DOHH2 (cell line): Measurements from ENCODE around the gene ZNF418.
A peak's percentile ranks its signal among the peaks of the same experiment; 100 is the strongest.
"Not testable (repeated sequence)": the region's sequence is repeated elsewhere in the genome, so short reads cannot be mapped to it uniquely, and the experiment has no call there.

Experiments used
- H3F3A ChIP-seq: fragments of 200-600 bp; sonication (generic), shearing (Covaris generic); 2 replicates; pipeline ENCODE4 v1.6.0; 2016; ENCODE audit warnings: antibody characterized with exemption, mild to moderate bottlenecking; ENCODE audit not compliant: control insufficient read depth, insufficient read depth
- H3K27ac ChIP-seq: fragments of 200-600 bp; sonication (generic); 2 replicates; pipeline ENCODE4 v1.5.1; 2014; ENCODE audit warnings: low read depth, mild to moderate bottlenecking, low read length, moderate library complexity
- H3K27me3 ChIP-seq: fragments of 200-600 bp; sonication (generic); 2 replicates; pipeline ENCODE4 v1.6.1; 2014; ENCODE audit warnings: mild to moderate bottlenecking, low read length, mixed read lengths; ENCODE audit not compliant: control insufficient read depth
- H3K36me3 ChIP-seq: fragments of 200-600 bp; sonication (generic); 2 replicates; pipeline ENCODE4 v1.6.1; 2014; ENCODE audit warnings: mild to moderate bottlenecking, low read length, moderate library complexity, mixed read lengths; ENCODE audit not compliant: control insufficient read depth
- H3K4me1 ChIP-seq: fragments of 200-600 bp; sonication (generic); 2 replicates; pipeline ENCODE4 v1.6.1; 2014; ENCODE audit warnings: mild to moderate bottlenecking, low read length, mixed read lengths; ENCODE audit not compliant: control insufficient read depth
- H3K4me2 ChIP-seq: fragments of 200-600 bp; sonication (generic); 2 replicates; pipeline ENCODE4 v1.6.0; 2014; ENCODE audit warnings: mild to moderate bottlenecking, low read length, moderate library complexity
- H3K4me3 ChIP-seq: fragments of 200-600 bp; sonication (generic); 2 replicates; pipeline ENCODE4 v1.5.1; 2014; ENCODE audit warnings: mild to moderate bottlenecking, low read length, mixed read lengths
- H3K79me2 ChIP-seq: fragments of 200-600 bp; sonication (generic); 2 replicates; pipeline ENCODE4 v1.6.1; 2014; ENCODE audit warnings: mild to moderate bottlenecking, low read length, mixed read lengths; ENCODE audit not compliant: control insufficient read depth
- H3K9me2 ChIP-seq: fragments of 200-600 bp; sonication (generic); replicated peaks from 2 replicates; pipeline ENCODE4 v1.6.1; 2014; ENCODE audit warnings: mild to moderate bottlenecking, low read length, mixed read lengths; ENCODE audit not compliant: control insufficient read depth
- H3K9me3 ChIP-seq: fragments of 200-600 bp; sonication (generic); 2 replicates; pipeline ENCODE4 v1.6.1; 2014; ENCODE audit warnings: antibody characterized with exemption, low read length, mixed read lengths; ENCODE audit not compliant: control insufficient read depth, insufficient read depth
- H4K20me1 ChIP-seq: fragments of 200-600 bp; sonication (generic); 2 replicates; pipeline ENCODE4 v1.6.0; 2014; ENCODE audit warnings: low read depth, mild to moderate bottlenecking, antibody characterized with exemption, low read length, moderate library complexity; ENCODE audit not compliant: control insufficient read depth, insufficient read depth
- EZH2phosphoT487 ChIP-seq: fragments of 200-600 bp; sonication (generic); IDR thresholded peaks from 2 replicates; pipeline ENCODE4 v1.6.1; 2017; ENCODE audit warnings: borderline replicate concordance, mild to moderate bottlenecking, antibody characterized with exemption, low read length, moderate library complexity, mixed read lengths
- TF ChIP-seq, protein P1 (sequence below): fragments of 200-600 bp; sonication (generic); IDR thresholded peaks from one replicate; pipeline ENCODE4 v1.5.1; 2014; ENCODE audit warnings: antibody characterized with exemption, mild to moderate bottlenecking, low read depth, low read length; ENCODE audit not compliant: poor library complexity, severe bottlenecking

ZNF418 gene

DNA sequence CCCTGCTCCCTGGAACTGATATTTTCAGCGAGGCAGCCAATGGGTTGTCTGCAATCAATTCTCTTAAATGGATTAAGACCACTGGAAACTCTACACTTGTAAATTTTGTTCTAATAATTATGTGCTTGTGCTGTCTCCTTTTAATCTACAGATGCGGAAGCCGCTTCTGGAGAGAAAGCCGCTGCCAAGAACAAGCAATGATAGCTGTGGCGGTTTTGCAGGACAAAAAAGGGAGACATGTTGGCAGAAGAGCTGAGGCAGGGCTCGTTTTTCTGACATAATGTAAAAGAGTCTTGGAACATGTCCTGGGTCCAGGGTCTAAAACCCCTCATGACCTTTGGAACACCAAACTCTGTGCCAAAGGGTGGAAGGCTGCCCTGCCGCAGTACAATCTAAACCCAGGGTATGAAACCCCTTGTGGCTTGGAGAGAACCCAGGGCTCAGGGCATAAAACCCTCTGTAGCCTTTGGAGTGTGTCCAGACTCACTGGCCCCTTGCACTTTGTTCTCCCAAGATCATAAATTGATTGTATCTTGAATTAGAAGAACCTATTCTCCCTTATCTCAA is 31.5 kb downstream of the ZNF418 start:
- H3K27me3 ChIP-seq, result no peaks in the 10 kb centered on the region
- H3K79me2 ChIP-seq, result no peaks in the 10 kb centered on the region
- peaks cover 9% of the 10 kb centered on the region; the same call in 1 of the 2 replicates for H3K9me3 ChIP-seq
- no peak overlapping the region for H3K4me3 ChIP-seq
- no peak overlapping the region for H3K27ac ChIP-seq
- no peak overlapping the region for H3K4me2 ChIP-seq
- H3K9me2 ChIP-seq, result no peaks in the 10 kb centered on the region
- no peak for TF ChIP-seq EZH2phosphoT487
- TF ChIP-seq, protein P1, sequence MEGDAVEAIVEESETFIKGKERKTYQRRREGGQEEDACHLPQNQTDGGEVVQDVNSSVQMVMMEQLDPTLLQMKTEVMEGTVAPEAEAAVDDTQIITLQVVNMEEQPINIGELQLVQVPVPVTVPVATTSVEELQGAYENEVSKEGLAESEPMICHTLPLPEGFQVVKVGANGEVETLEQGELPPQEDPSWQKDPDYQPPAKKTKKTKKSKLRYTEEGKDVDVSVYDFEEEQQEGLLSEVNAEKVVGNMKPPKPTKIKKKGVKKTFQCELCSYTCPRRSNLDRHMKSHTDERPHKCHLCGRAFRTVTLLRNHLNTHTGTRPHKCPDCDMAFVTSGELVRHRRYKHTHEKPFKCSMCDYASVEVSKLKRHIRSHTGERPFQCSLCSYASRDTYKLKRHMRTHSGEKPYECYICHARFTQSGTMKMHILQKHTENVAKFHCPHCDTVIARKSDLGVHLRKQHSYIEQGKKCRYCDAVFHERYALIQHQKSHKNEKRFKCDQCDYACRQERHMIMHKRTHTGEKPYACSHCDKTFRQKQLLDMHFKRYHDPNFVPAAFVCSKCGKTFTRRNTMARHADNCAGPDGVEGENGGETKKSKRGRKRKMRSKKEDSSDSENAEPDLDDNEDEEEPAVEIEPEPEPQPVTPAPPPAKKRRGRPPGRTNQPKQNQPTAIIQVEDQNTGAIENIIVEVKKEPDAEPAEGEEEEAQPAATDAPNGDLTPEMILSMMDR, result no peak
- H4K20me1 ChIP-seq, result no peaks in the 10 kb centered on the region
- no peaks in the 10 kb centered on the region for H3K4me1 ChIP-seq
- H3K36me3 ChIP-seq, result no peaks in the 10 kb centered on the region; the same call in 1 of the 2 replicates
- H3F3A ChIP-seq, result no peaks in the 10 kb centered on the region

DNA sequence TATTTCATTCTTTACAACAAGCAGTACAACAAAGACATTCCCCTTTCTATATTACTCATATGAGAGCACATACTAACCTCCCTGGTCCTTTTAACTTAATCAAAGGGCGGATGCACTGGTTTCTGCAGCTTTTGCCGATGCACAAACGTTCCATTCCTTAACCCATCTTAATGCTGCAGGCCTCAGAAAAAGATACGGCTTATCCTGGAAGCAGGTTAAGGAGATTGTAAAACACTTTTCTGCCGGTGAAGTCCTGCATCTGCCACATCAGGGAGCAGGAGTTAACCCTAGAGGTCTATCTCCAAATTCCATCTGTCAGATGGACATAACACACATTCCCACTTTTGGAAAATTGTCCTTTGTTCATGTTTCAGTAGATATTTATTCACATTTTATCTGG is 34.9 kb downstream of the ZNF418 start:
- no peaks in the 10 kb centered on the region for H3K27me3 ChIP-seq
- H3K79me2 ChIP-seq, result no peaks in the 10 kb centered on the region

GRCh38 chr19:57890706-57891105 is 44.5 kb downstream of the ZNF418 start:
- Histone ChIP-seq H3K9me3 (peaks cover 31% of the 10 kb centered on the region), H3K4me1 (peaks cover 13% of the 10 kb centered on the region)
- H3K27ac ChIP-seq, H3K36me3 ChIP-seq, H3K9me2 ChIP-seq, H4K20me1 ChIP-seq, H3K4me2 ChIP-seq, H3K4me3 ChIP-seq, H3F3A ChIP-seq, H3K27me3 ChIP-seq, H3K79me2 ChIP-seq: not testable (repeated sequence)

More for the DNA sequence above, 34.9 kb downstream of the ZNF418 start:
- no peaks in the 10 kb centered on the region for H3K36me3 ChIP-seq
- no peak overlapping the region for H3K4me3 ChIP-seq
- TF ChIP-seq, protein P1, result no peak
- TF ChIP-seq EZH2phosphoT487, result no peak
- H4K20me1 ChIP-seq, result no peaks in the 10 kb centered on the region
- peaks cover 5% of the 10 kb centered on the region; the same call in 1 of the 2 replicates for H3K9me3 ChIP-seq
- no peaks in the 10 kb centered on the region for H3K4me1 ChIP-seq
- H3K9me2 ChIP-seq, result no peaks in the 10 kb centered on the region
- no peaks in the 10 kb centered on the region for H3F3A ChIP-seq
- H3K4me2 ChIP-seq, result no peak overlapping the region
- no peak overlapping the region for H3K27ac ChIP-seq

DNA sequence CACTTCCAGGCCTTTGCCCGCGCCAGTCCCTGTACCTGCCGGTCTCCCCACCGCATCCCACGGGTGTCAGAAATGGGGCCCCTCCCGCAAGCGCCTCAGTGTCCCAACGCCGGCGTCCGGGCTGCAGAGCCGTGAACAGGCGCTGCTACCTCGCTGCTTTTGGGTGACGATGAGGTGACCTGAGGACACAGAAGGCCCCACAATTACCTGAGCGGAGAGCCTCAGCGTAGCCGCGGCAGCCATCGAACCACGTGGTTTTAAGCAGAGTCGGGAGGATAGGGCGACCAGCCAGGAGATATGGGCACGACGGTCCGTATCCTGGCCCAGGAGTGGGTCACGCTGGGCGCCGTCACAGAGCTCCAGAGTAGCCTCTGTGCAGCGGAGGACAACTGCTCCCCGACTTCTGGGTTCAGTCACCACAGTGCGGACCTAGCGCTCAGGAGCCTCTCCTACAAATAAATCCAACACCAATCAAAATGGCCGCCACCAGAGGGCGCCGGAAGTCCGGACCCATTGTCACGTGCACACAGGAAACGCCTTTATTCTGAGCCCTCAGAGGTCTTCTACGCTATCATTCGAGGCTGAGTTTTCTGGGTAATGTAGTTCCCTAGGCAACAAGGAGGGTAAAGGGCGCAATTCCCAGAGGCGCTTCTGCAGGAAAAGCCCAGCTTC is 46.5 kb downstream of the ZNF418 start, which contains the start of gene ZNF814:
Gene ZNF814 (minus strand): TSS at position 478 of the 672 bp plus-strand sequence. CDS start 235 bp downstream, at position 243.
- Histone ChIP-seq H3K4me1 (peaks cover 13% of the 10 kb centered on the region), H3F3A (no peaks in the 10 kb centered on the region), H3K27me3 (no peaks in the 10 kb centered on the region), H3K9me3 (peaks cover 37% of the 10 kb centered on the region), H3K36me3 (peaks cover 8% of the 10 kb centered on the region), H3K4me3 (peak within 1 kb of the TSS; percentile 76), H3K9me2 (no peaks in the 10 kb centered on the region), H3K4me2 (peak within 1 kb of the TSS; percentile 80), H4K20me1 (no peaks in the 10 kb centered on the region), H3K27ac (no peak within 1 kb of the TSS), H3K79me2 (no peaks in the 10 kb centered on the region)
- TF ChIP-seq EZH2phosphoT487, result no peak
- TF ChIP-seq, protein P1, result peak; percentile 47
